Measurements from ENCODE around the gene SCAMP1.

DNA sequence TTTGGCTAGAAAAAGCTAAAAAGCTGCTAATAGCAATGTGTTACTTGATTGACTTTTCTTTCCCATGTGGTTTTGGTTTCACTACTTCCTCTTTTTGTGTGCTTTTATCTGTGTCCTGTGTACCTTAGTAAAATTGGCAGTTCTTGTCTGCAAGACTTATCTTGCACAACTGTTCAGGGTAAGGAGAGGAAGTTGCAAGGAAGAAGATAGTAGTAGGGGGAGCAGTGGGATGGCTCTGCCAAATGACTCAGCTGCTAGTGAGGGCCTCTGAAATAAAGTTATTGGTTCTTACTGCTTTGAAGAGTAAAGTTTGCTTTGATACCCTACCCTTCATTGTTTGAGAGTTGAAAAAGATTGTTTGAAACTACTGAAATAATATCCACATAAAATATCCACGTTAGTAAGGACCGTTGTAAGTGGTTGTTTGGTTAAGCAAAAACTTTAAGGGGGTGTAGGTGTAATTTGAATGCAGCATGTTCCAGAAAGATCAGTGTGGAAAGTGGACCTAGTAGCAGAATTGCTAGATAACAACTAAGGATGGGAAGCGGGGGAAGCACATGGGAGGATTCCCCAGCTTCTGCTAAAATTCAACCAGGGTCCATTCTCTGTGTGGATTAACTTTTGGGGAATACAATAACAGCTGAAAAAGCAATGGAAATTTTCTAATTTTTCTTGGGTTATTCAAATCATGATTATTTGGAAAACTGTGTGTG, 123.5 kb downstream of the SCAMP1 start:
- TF ChIP-seq REST (IDR thresholded peaks at IDR 0.05; ENCODE audit: insufficient replicate concordance, low read depth), result no peak
- no peak for TF ChIP-seq CTCF (IDR thresholded peaks at IDR 0.05; ENCODE audit: insufficient read depth, low read length)
- peak; percentile 36; the same call in 1 of the 2 replicates for TF ChIP-seq POLR2AphosphoS5 (IDR thresholded peaks at IDR 0.05; ENCODE audit: low read depth)
- no peak for TF ChIP-seq GABPA (IDR thresholded peaks at IDR 0.05; ENCODE audit: low read depth)
